ENCODE data around the gene ZNF275.

Gene ZNF275

DNA sequence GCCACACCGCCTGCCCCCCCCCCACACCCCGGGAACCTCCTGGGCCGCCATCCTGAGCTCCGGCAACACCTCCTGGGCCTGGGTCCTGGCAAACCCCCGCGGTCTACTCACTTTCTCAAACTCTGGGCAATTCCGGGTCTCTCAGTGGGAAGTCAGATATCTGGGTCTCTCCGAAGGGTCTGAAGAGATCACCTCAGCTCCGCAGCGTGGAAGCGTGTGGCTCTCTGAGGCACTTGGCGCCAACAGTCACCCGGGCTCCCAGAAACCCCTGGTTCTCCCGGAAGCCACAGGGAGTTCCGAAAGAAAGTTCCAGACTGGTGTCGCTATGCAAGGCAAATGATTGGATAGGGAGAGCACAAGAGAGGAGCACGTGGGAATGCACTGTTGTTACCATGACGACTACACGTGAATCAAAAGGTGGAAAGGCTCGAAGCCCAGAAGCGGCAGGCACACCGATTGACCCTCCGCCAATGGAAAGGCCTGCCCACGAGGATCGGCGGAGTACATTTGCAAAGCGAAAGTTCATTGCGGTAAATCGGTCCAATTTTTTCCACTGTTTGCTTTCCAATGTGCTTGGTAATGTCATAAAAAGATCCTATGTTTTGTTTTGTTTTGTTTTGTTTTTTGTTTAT, 67.3 kb downstream of the ZNF275 start, which contains the start of gene PNMA6E:
Gene PNMA6E, minus strand, starts transcription at position 218 of the 632 bp plus-strand sequence. CDS start 2,501 bp downstream, outside the sequence.
- DNase-seq (ENCODE audit: extremely low spot score, insufficient read length, low read depth) (no peak), FAIRE-seq (no peak)
